PFSK-1 (cell line): Measurements from ENCODE around the gene CDC123. TPM values are rescaled to one million over a fixed set of nuclear protein-coding genes. Genes with fewer than 3 reads are reported as not detected.

Source experiments
- FOXP2 ChIP-seq: optimal IDR thresholded peaks from 2 replicates; pipeline ENCODE3; 2011; ENCODE audit warnings: borderline replicate concordance, control low read depth, inconsistent platforms; ENCODE audit not compliant: insufficient read depth; ENCODE audit errors: extremely low read length, extremely low read depth
- POLR2AphosphoS5 ChIP-seq: IDR thresholded peaks from 2 replicates; pipeline ENCODE4 v1.6.1; 2012; ENCODE audit warnings: low read depth, mild to moderate bottlenecking, control low read depth, low read length, moderate library complexity
- REST ChIP-seq, 2 experiments: IDR thresholded peaks; 2 replicates each; pipeline versions ENCODE4 v1.6.1 to v1.8.0; 2011 to 2012; ENCODE audit warnings: low read depth in 2 of 2, low read length in 2 of 2, control low read depth in 1 of 2, inconsistent platforms in 1 of 2, mild to moderate bottlenecking in 1 of 2, moderate library complexity in 1 of 2; ENCODE audit not compliant: insufficient read depth in 1 of 2
- SIN3A ChIP-seq: IDR thresholded peaks from 2 replicates; pipeline ENCODE4 v1.6.1; 2012; ENCODE audit warnings: mild to moderate bottlenecking, low read length, moderate library complexity, borderline replicate concordance; ENCODE audit not compliant: insufficient read depth
- TAF1 ChIP-seq: IDR thresholded peaks from 2 replicates; pipeline ENCODE4 v1.6.1; 2012; ENCODE audit warnings: low read length, control low read depth, borderline replicate concordance; ENCODE audit not compliant: insufficient read depth
- polyA plus RNA-seq: library from polyadenylated mRNA; unstranded; fragments of >200 nt; gene quantifications from one replicate; pipeline ENCODE4 v1.2.1, GENCODE V29; 2012; ENCODE audit warnings: low read depth, missing spikeins; ENCODE audit not compliant: insufficient read length

CDC123 gene
- 168 TPM for polyA plus RNA-seq

GRCh38 chr10:12195603-12196506 lies at the start of gene CDC123, which contains the start of gene NUDT5:
CDC123 (plus strand) TSS chr10:12196188; CDS start chr10:12196246, 58 bp downstream.
NUDT5 (minus strand) TSS chr10:12195891; CDS start chr10:12186291, 9,600 bp downstream.
- TF ChIP-seq FOXP2 (no peak), TAF1 (peak; percentile 75; the same call in 1 of the 2 replicates), SIN3A (no peak; the same call in 1 of the 2 replicates)

GRCh38 chr10:12150163-12150562 lies 45.8 kb upstream of the CDC123 start:
- TF ChIP-seq SIN3A (no peak), FOXP2 (no peak), POLR2AphosphoS5 (no peak), REST (IDR thresholded peaks at IDR 0.05; ENCODE audit: insufficient read depth in 1 of 2, low read depth in 2 of 2, low read length in 2 of 2) (no peak), TAF1 (no peak)

- TF ChIP-seq POLR2AphosphoS5 (no peak), TAF1 (no peak), REST (IDR thresholded peaks at IDR 0.05; ENCODE audit: insufficient read depth in 1 of 2, low read depth in 2 of 2, low read length in 2 of 2) (no peak), SIN3A (no peak), FOXP2 (no peak)
Observed at GRCh38 chr10:12154516-12154915, 41.5 kb upstream of the CDC123 start.

- TF ChIP-seq TAF1 (no peak), SIN3A (no peak), FOXP2 (no peak), REST (IDR thresholded peaks at IDR 0.05; ENCODE audit: insufficient read depth in 1 of 2, low read depth in 2 of 2, low read length in 2 of 2) (no peak), POLR2AphosphoS5 (no peak)
Observed at GRCh38 chr10:12156367-12157123, 39.4 kb upstream of the CDC123 start.

GRCh38 chr10:12158111-12158510 lies 37.9 kb upstream of the CDC123 start:
- TF ChIP-seq POLR2AphosphoS5 (no peak), REST (IDR thresholded peaks at IDR 0.05; ENCODE audit: insufficient read depth in 1 of 2, low read depth in 2 of 2, low read length in 2 of 2) (no peak), TAF1 (no peak), FOXP2 (no peak), SIN3A (no peak)
